ENCODE results near the gene PLS1. TPM values are rescaled to one million over a fixed set of nuclear protein-coding genes. Genes with fewer than 3 reads are reported as not detected.
"Not testable (repeated sequence)": the region's sequence is repeated elsewhere in the genome, so short reads cannot be mapped to it uniquely, and the experiment has no call there.

The PLS1 gene
- total RNA-seq, 4 donors from 2014 or later = 13.5 to 27.8 (median 19.3) TPM

DNA sequence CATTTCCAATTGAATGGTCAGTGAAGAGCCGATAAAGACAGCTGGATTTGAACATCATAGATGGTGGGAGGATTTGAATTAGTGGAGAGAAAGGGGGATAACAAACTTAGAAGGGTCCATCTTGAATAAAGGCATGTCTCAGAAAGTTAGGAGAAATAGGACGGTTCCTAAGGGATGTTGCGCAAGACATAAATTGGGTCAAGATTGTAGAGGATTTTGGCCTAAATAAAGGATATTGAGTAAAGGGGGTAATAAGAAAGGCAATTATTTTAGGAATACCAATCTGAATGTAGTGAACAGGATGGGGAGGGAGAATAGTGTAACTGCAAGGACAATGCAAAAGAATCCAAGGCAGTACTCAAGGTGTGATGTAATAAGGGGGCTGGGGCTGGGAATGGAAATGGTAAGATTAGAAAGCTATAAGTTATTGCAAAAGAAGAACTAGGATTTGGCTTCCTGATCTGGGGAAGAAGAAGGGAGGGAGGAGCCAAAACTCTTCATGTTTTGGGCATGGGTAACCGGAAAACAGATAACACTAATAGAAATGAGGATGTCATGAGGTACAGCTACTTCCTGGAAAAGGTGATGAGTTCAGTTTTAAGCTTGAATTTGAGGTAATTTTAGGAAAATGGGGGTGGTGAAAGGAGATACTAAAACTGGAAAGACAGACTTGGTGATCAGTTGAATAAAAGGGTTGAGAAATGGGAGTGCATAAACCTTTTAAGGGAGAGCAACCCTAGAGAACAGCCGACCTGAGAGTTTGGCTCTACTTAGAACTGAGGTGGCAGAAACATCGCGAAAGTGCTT lies 110.3 kb downstream of the PLS1 start:
- H3K4me1 ChIP-seq = no peaks in the 10 kb centered on the region
- no peak for DNase-seq
- no peak overlapping the region for H3K4me3 ChIP-seq
- intact Hi-C loops (cut with DNase I) = no loop called here
- TF ChIP-seq, protein P1, sequence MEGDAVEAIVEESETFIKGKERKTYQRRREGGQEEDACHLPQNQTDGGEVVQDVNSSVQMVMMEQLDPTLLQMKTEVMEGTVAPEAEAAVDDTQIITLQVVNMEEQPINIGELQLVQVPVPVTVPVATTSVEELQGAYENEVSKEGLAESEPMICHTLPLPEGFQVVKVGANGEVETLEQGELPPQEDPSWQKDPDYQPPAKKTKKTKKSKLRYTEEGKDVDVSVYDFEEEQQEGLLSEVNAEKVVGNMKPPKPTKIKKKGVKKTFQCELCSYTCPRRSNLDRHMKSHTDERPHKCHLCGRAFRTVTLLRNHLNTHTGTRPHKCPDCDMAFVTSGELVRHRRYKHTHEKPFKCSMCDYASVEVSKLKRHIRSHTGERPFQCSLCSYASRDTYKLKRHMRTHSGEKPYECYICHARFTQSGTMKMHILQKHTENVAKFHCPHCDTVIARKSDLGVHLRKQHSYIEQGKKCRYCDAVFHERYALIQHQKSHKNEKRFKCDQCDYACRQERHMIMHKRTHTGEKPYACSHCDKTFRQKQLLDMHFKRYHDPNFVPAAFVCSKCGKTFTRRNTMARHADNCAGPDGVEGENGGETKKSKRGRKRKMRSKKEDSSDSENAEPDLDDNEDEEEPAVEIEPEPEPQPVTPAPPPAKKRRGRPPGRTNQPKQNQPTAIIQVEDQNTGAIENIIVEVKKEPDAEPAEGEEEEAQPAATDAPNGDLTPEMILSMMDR (IDR thresholded peaks at IDR 0.05) = no peak
- no peak for TF ChIP-seq POLR2A (IDR thresholded peaks at IDR 0.05)
- no peaks in the 10 kb centered on the region for H3K36me3 ChIP-seq
- H3K27me3 ChIP-seq = no peaks in the 10 kb centered on the region
- no peaks in the 10 kb centered on the region for H3K9me3 ChIP-seq
- WGBS, 2 donors = 79 to 84% methylated on average over 7 of the region's 7 CpGs
- H3K27ac ChIP-seq = no peak overlapping the region

- Histone ChIP-seq H3K4me1 (no peaks in the 10 kb centered on the region), H3K36me3 (no peaks in the 10 kb centered on the region), H3K9me3 (no peaks in the 10 kb centered on the region), H3K27ac (no peak overlapping the region), H3K4me3 (no peak overlapping the region), H3K27me3 (no peaks in the 10 kb centered on the region)
- WGBS, 2 donors = 100% methylated on average over 5 of the region's 5 CpGs; no CpG with 5 or more reads in 1 of the 2 donors
- DNase-seq = no peak
- TF ChIP-seq, protein P1 (IDR thresholded peaks at IDR 0.05) = no peak
- TF ChIP-seq POLR2A (IDR thresholded peaks at IDR 0.05) = no peak
- intact Hi-C loops (cut with DNase I) = no loop called here
These were observed 113.0 kb downstream of the PLS1 start for GRCh38 chr3:142709207-142709606.

DNA sequence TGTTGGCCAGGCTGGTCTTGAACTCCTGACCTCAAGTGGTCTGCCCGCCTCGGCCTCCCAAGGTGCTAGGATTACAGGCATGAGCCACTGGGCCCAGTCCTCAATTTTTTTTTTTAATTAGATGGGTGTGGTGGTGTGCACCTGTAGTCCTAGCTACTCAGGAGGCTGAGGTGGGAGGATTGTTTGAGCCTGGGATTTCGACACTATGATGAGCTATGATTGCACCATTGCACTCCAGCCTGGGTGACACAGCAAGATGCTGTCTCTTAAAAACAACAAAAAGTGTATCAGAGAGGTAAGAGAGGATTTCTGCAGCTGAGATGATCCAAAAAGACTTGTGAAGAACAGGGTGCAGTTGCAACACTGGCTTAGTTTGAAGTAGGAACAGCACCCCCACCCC lies 118.7 kb downstream of the PLS1 start:
- intact Hi-C loops (cut with DNase I); H3K36me3 ChIP-seq; DNase-seq; H3K27ac ChIP-seq; H3K4me3 ChIP-seq; H3K27me3 ChIP-seq; H3K9me3 ChIP-seq; H3K4me1 ChIP-seq: not testable (repeated sequence)
- 90 to 93% methylated on average over 1 to 2 of the region's 3 CpGs for WGBS, 2 donors

- no peak overlapping the region for H3K4me3 ChIP-seq
- H3K36me3 ChIP-seq = no peaks in the 10 kb centered on the region
- H3K4me1 ChIP-seq = no peaks in the 10 kb centered on the region
- no peaks in the 10 kb centered on the region for H3K9me3 ChIP-seq
- 85 to 89% methylated on average over 4 of the region's 4 CpGs for WGBS, 2 donors
- DNase-seq = no peak
- H3K27me3 ChIP-seq = no peaks in the 10 kb centered on the region
- TF ChIP-seq, protein P1 (IDR thresholded peaks at IDR 0.05) = no peak
- no peak for TF ChIP-seq POLR2A (IDR thresholded peaks at IDR 0.05)
- intact Hi-C loops (cut with DNase I) = no loop called here
- H3K27ac ChIP-seq = no peak overlapping the region
These were observed 119.9 kb downstream of the PLS1 start for GRCh38 chr3:142716102-142716501.

DNA sequence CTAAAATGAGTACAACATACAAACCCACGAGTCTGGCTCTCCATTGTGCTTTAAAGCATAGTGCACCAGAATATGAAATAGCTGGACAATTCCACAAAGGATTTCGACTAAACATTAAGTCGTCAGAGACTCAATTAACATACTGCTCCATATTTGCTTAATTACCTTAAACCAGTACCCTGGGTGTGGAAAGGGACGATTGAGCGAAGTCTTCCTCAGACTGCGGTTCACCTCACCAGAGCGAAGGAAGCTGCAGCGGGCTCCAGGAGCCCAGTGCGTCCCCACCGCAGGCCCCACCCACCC lies 127.4 kb downstream of the PLS1 start:
- WGBS, 2 donors = 0% methylated on average over 8 to 9 of the region's 10 CpGs
- H3K4me1 ChIP-seq = peaks cover 0 to 28% (median 3%) of the 10 kb centered on the region in 3 donors
- peaks cover 0 to 15% (median 0%) of the 10 kb centered on the region in 4 donors for H3K27me3 ChIP-seq
- peak overlapping the region; percentile 51 to 85 (median 75) for H3K4me3 ChIP-seq
- intact Hi-C loops (cut with DNase I) = no loop called here
- DNase-seq = no peak
- TF ChIP-seq, protein P1 (IDR thresholded peaks at IDR 0.05) = no peak
- no peak for TF ChIP-seq POLR2A (IDR thresholded peaks at IDR 0.05)
- peak overlapping the region; percentile 83 to 95 (median 88) for H3K27ac ChIP-seq
- no peaks in the 10 kb centered on the region for H3K36me3 ChIP-seq
- H3K9me3 ChIP-seq = no peaks in the 10 kb centered on the region
